Testis (tissue), 3 donors: Measurements from ENCODE around the gene LSG1. TPM values are rescaled to one million over a fixed set of nuclear protein-coding genes. Genes with fewer than 3 reads are reported as not detected.

ENCODE experiments used
- DNase-seq: peaks from one replicate; pipeline ENCODE4 v3.0.0-alpha.2; 2019
- H3K27ac ChIP-seq, 2 donors: fragments of 200-600 bp; sonication (generic); one replicate each; pipeline ENCODE4 v1.5.1; 2019
- H3K27me3 ChIP-seq: fragments of 200-600 bp; sonication (generic); one replicate; pipeline ENCODE4 v1.5.1; 2019
- H3K36me3 ChIP-seq: fragments of 200-600 bp; sonication (generic); one replicate; pipeline ENCODE4 v1.5.1; 2017; ENCODE audit warnings: low read depth; ENCODE audit errors: missing control alignments
- H3K4me1 ChIP-seq: fragments of 200-600 bp; sonication (generic); one replicate; pipeline ENCODE4 v1.5.1; 2019
- H3K4me3 ChIP-seq, 2 donors: fragments of 200-600 bp; sonication (generic); one replicate each; pipeline ENCODE4 v1.5.1; 2017 to 2019
- H3K9me3 ChIP-seq: fragments of 200-600 bp; sonication (generic); one replicate; pipeline ENCODE4 v1.5.1; 2017
- CTCF ChIP-seq, 3 experiments: fragments of 450-650 bp in 2 of 3; fragments of 200-600 bp in 1 of 3; sonication (generic) in 1 of 3; IDR thresholded peaks; one replicate each; pipeline ENCODE4 v1.5.1; 2016 to 2019; ENCODE audit warnings: antibody characterized with exemption in 3 of 3, mild to moderate bottlenecking in 2 of 3, moderate library complexity in 1 of 3
- POLR2A ChIP-seq: fragments of 450-650 bp; IDR thresholded peaks from one replicate; pipeline ENCODE4 v1.6.1; 2017; ENCODE audit warnings: antibody characterized with exemption, mild to moderate bottlenecking, moderate library complexity
- WGBS, 2 donors: methylation state at CpG; one replicate each; pipeline ENCODE4 v1.1.5; 2018; 5-methylcytosine and 5-hydroxymethylcytosine counted together
- intact Hi-C: fragments of 100-400 bp; cut with DNase I; formaldehyde crosslinking; loops from one replicate; pipeline ENCODE4 v1.15.1; 2023; ENCODE audit warnings: low total_unique reads
- polyA plus RNA-seq: library from polyadenylated mRNA; stranded (reverse); fragments of 350-450 nt; fragmentation: Illumina TruSeq; extraction: RNeasy Lipid Tissue Mini Kit (QIAGEN cat#74804); gene quantifications from one replicate; pipeline ENCODE4 v1.2.3, GENCODE V29; 2014; ENCODE audit warnings: low read depth, low replicate concordance; ENCODE audit not compliant: insufficient read depth
- small RNA-seq, 2 donors: library from RNA; depleted of rRNA; stranded (forward); fragments of <200 nt; gene quantifications; one replicate each; pipeline ENCODE3, GENCODE V24; 2016
- total RNA-seq, 2 donors: library from RNA; depleted of rRNA; stranded (reverse); fragments of >200 nt; gene quantifications; one replicate each; pipeline ENCODE4 v1.2.3, GENCODE V29; 2016

Gene LSG1
- total and polyA plus RNA-seq, 3 donors from 2014 or later, result 47.4 to 56.1 (median 50.5) TPM

- Histone ChIP-seq H3K4me1 (no peaks in the 10 kb centered on the region), H3K27ac (no peak overlapping the region), H3K27me3 (no peaks in the 10 kb centered on the region), H3K4me3 (no peak overlapping the region), H3K36me3 (no peaks in the 10 kb centered on the region), H3K9me3 (no peaks in the 10 kb centered on the region)
- DNase-seq, result no peak
- WGBS, 2 donors, result 84% methylated on average over 10 of the region's 10 CpGs
- no peak for TF ChIP-seq CTCF (IDR thresholded peaks at IDR 0.05)
- TF ChIP-seq POLR2A, result no peak
- intact Hi-C loops, result loop anchor here (10.0 kb wide), 1 partner anchor 118 kb away; no protein-coding TSS in a partner anchor
Observed at GRCh38 chr3:194592798-194593752, 78.9 kb downstream of the LSG1 start.

Small RNAs within 50 kb of the gene (small RNA-seq; reads per million reads assigned to genes)
- gene AC046143.2, result 0 reads per million in 2 donors

Other genes with a start within 250 kb of the LSG1 start
- gene ATP13A3, start 185.2 kb downstream of the LSG1 start, total RNA-seq, result 10 to 100 TPM; 51.8 to 62.3 TPM
- 26.6 TPM for gene ATP13A3, start 185.2 kb downstream of the LSG1 start, polyA plus RNA-seq
- gene TMEM44, start 38.8 kb downstream of the LSG1 start, total RNA-seq, result 10 to 100 TPM; 10.7 to 14.9 TPM
- 6.8 TPM for gene TMEM44, start 38.8 kb downstream of the LSG1 start, polyA plus RNA-seq
- gene FAM43A, start 13.7 kb upstream of the LSG1 start, total RNA-seq, result 10 to 100 TPM; 13.1 to 22.1 TPM
- 7.5 TPM for gene FAM43A, start 13.7 kb upstream of the LSG1 start, polyA plus RNA-seq